ENCODE data around the gene ZNF639. TPM values are rescaled to one million over a fixed set of nuclear protein-coding genes. Genes with fewer than 3 reads are reported as not detected.
"Not testable (repeated sequence)": the region's sequence is repeated elsewhere in the genome, so short reads cannot be mapped to it uniquely, and the experiment has no call there.

Gene ZNF639
- total RNA-seq, 4 donors from 2014 or later = 19.5 to 36.1 (median 25.1) TPM

DNA sequence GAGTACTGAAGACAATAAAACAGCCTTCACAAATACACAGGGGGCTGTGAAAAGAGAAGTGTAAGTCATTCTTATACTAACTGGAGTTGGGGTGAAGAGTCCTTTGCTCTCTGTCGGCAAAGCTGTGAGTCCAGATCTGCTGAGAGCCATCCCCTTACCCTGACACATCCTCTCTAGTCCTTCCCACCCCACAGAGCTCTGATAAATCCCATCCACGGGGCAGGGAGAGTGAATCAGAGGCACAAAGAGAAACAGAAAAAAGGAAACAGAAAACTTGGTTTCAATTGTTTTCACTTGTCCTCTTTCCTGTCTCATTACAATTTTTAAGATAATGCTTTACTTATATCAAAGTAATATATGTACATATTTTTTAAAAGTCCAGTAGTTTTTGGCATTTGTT lies 18.2 kb upstream of the ZNF639 start:
- WGBS, 2 donors = 22 to 36% methylated on average over 2 of the region's 2 CpGs
- intact Hi-C loops (cut with DNase I; ENCODE audit: low total_unique reads) = no loop called here

DNA sequence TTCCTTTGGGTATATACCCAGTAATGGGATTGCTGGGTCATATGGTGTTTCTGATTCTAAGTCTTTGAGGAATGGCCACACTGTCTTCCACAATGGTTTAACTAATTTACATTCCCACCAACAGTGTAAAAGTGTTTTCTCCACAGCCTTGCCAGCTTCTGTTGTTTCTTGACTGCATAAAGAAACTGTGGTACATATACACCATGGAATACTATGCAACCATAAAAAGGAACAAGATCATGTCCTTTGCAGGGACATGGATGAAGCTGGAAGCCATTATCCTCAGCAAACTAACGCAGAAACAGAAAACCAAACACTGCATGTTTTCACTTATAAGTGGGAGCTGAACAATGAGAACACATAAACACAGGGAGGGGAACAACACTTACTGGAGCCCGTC lies 15.5 kb upstream of the ZNF639 start:
- H3K4me3 ChIP-seq (ENCODE audit: low read depth, poor library complexity, severe bottlenecking); intact Hi-C loops (cut with DNase I; ENCODE audit: low total_unique reads); DNase-seq (ENCODE audit: low spot score in 2 of 2): not testable (repeated sequence)
- 48 to 63% methylated on average over 2 of the region's 2 CpGs for WGBS, 2 donors

More for the DNA sequence above, 18.2 kb upstream of the ZNF639 start:
- no peak overlapping the region for H3K4me3 ChIP-seq (ENCODE audit: low read depth, poor library complexity, severe bottlenecking)
- TF ChIP-seq POLR2A (IDR thresholded peaks at IDR 0.05) = no peak
- TF ChIP-seq, protein P1, sequence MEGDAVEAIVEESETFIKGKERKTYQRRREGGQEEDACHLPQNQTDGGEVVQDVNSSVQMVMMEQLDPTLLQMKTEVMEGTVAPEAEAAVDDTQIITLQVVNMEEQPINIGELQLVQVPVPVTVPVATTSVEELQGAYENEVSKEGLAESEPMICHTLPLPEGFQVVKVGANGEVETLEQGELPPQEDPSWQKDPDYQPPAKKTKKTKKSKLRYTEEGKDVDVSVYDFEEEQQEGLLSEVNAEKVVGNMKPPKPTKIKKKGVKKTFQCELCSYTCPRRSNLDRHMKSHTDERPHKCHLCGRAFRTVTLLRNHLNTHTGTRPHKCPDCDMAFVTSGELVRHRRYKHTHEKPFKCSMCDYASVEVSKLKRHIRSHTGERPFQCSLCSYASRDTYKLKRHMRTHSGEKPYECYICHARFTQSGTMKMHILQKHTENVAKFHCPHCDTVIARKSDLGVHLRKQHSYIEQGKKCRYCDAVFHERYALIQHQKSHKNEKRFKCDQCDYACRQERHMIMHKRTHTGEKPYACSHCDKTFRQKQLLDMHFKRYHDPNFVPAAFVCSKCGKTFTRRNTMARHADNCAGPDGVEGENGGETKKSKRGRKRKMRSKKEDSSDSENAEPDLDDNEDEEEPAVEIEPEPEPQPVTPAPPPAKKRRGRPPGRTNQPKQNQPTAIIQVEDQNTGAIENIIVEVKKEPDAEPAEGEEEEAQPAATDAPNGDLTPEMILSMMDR (IDR thresholded peaks at IDR 0.05) = no peak
- DNase-seq (ENCODE audit: low spot score in 2 of 2) = no peak

DNA sequence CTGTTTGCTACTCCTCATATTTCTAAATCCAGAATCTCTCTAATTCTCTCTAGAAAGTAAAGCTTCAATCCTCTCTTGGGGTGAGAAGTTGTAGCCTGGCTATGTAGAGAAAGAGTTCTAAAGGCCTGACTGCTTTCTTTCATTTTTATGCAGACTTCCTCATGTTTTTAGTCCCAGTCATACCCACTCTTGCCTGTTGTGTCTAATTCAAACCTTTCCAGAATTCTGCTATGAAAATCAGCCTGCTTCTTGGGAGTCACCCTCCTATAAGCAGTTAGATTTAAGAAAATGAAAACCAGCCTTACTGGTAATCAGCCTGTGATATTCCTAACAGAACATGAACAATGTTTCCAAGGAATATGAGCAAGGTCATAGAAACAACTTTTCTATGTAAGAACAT lies 14.8 kb upstream of the ZNF639 start:
- intact Hi-C loops (cut with DNase I; ENCODE audit: low total_unique reads) = no loop called here
- no peak for DNase-seq (ENCODE audit: low spot score in 2 of 2)
- H3K4me3 ChIP-seq (ENCODE audit: low read depth, poor library complexity, severe bottlenecking) = no peak overlapping the region
- TF ChIP-seq, protein P1 (IDR thresholded peaks at IDR 0.05) = no peak
- TF ChIP-seq POLR2A (IDR thresholded peaks at IDR 0.05) = no peak

DNA sequence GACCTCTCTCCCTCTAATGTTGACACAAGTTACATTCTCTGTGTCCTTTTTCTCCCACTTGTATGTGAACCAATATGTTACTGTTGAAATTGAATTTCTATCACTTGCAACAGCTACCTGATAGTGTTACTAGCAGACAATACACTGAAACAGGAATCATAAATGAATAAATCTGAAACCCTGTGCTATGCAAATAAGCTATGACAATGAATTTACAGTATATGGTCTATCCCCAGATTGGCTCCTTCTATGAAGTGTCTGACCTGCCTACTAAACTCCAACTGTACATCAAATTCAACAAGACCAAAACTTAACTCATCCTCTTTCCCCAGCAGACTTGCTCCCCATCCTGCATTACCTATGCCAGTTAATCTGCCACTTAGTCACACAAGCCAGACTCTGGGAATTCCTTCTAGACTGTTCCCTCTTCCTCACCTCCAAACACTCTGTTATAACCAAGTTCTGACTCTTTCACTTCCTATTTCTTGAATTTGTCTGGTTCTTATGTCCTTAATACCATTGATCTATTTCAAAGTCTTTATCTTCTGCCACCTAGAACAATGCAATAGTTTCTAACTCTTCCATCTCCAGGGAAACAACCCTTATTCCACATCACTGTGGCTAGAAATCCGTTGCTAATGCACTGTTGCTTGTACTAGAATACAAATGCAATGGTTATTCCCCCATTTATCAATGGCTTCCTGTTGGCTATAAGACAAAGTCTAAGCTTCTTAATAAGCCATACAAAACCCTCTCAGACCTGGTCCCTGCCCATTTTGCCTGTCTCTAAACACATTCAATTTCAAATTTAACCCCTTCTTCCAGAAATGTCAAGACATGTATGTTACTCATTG lies 13.4 kb upstream of the ZNF639 start:
- WGBS, 2 donors = 53 to 62% methylated on average over 1 of the region's 1 CpG
- no peak for DNase-seq (ENCODE audit: low spot score in 2 of 2)
- intact Hi-C loops (cut with DNase I; ENCODE audit: low total_unique reads) = loop anchor here (10.0 kb wide), 2 partner anchors 165 to 295 kb away; partner anchors contain the start of gene PIK3CA
- TF ChIP-seq, protein P1 (IDR thresholded peaks at IDR 0.05) = no peak
- no peak for TF ChIP-seq POLR2A (IDR thresholded peaks at IDR 0.05)
- H3K4me3 ChIP-seq (ENCODE audit: low read depth, poor library complexity, severe bottlenecking) = no peak overlapping the region

DNA sequence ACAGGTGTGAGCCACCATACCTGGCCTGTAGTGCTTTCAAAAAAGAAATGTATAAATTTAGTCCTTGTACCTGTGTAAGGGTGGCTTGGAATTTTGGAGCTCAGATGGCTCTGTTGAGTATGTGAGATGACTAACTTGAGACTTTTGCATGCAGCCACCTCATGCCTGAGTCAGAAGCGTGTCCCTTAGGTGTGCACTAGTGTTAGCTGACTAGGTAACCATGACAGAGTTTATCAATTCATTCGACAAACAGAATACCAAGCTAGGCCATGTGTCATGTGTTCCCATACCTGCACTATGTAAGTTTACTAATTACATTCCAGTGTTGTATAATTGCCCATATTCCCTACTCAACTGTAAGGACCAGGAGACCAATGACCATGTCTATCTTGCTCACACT lies 4.0 kb upstream of the ZNF639 start:
- intact Hi-C loops (cut with DNase I; ENCODE audit: low total_unique reads) = loop anchor here (10.0 kb wide), 2 partner anchors 174 to 304 kb away; partner anchors contain the start of gene PIK3CA
- H3K4me3 ChIP-seq (ENCODE audit: low read depth, poor library complexity, severe bottlenecking) = no peak overlapping the region
- 84 to 95% methylated on average over 2 of the region's 2 CpGs for WGBS, 2 donors
- DNase-seq (ENCODE audit: low spot score in 2 of 2) = no peak
- no peak for TF ChIP-seq POLR2A (IDR thresholded peaks at IDR 0.05)
- TF ChIP-seq, protein P1 (IDR thresholded peaks at IDR 0.05) = no peak

DNA sequence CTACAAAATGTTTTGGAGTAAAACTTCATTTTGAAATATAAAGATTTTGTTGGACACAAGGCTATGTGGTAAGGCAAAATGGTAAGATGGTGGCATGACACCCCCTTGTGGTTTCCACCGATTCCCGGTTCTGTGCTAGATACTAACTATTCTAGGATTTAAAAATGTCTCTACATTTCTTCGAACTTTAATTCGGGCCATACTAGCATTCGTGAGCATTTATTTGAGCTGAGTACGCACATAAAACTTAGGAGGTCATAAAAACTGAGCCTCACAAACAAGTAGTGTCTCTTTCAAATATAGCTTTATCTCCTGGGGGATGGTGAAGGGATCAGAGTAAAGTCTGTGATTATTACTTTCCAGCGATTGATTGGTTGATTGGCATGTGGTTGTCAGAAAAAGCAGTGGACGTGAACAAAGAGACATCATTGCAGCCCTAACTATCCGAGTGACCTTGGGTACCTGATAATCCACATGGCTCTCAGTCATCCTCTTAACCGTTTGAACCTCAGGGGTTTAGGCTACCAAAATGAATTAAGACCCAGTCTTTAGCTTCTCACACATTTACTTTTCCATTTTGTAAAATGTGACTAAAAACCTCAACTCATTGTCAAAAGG lies 1.1 kb upstream of the ZNF639 start:
- no peak for DNase-seq (ENCODE audit: low spot score in 2 of 2)
- H3K4me3 ChIP-seq (ENCODE audit: low read depth, poor library complexity, severe bottlenecking) = no peak overlapping the region
- intact Hi-C loops (cut with DNase I; ENCODE audit: low total_unique reads) = no loop called here
- TF ChIP-seq, protein P1 (IDR thresholded peaks at IDR 0.05) = no peak
- no peak for TF ChIP-seq POLR2A (IDR thresholded peaks at IDR 0.05)
- whole genome bisulfite sequencing, 2 donors = 26 to 30% methylated on average over 10 of the region's 10 CpGs
